DOHH2 (cell line): ENCODE data around the gene ASPRV1.

Experiments used
- H3F3A ChIP-seq: fragments of 200-600 bp; sonication (generic), shearing (Covaris generic); 2 replicates; pipeline ENCODE4 v1.6.0; 2016; ENCODE audit warnings: antibody characterized with exemption, mild to moderate bottlenecking; ENCODE audit not compliant: control insufficient read depth, insufficient read depth
- H3K27ac ChIP-seq: fragments of 200-600 bp; sonication (generic); 2 replicates; pipeline ENCODE4 v1.5.1; 2014; ENCODE audit warnings: low read depth, mild to moderate bottlenecking, low read length, moderate library complexity
- H3K27me3 ChIP-seq: fragments of 200-600 bp; sonication (generic); 2 replicates; pipeline ENCODE4 v1.6.1; 2014; ENCODE audit warnings: mild to moderate bottlenecking, low read length, mixed read lengths; ENCODE audit not compliant: control insufficient read depth
- H3K36me3 ChIP-seq: fragments of 200-600 bp; sonication (generic); 2 replicates; pipeline ENCODE4 v1.6.1; 2014; ENCODE audit warnings: mild to moderate bottlenecking, low read length, moderate library complexity, mixed read lengths; ENCODE audit not compliant: control insufficient read depth
- H3K4me1 ChIP-seq: fragments of 200-600 bp; sonication (generic); 2 replicates; pipeline ENCODE4 v1.6.1; 2014; ENCODE audit warnings: mild to moderate bottlenecking, low read length, mixed read lengths; ENCODE audit not compliant: control insufficient read depth
- H3K4me2 ChIP-seq: fragments of 200-600 bp; sonication (generic); 2 replicates; pipeline ENCODE4 v1.6.0; 2014; ENCODE audit warnings: mild to moderate bottlenecking, low read length, moderate library complexity
- H3K4me3 ChIP-seq: fragments of 200-600 bp; sonication (generic); 2 replicates; pipeline ENCODE4 v1.5.1; 2014; ENCODE audit warnings: mild to moderate bottlenecking, low read length, mixed read lengths
- H3K79me2 ChIP-seq: fragments of 200-600 bp; sonication (generic); 2 replicates; pipeline ENCODE4 v1.6.1; 2014; ENCODE audit warnings: mild to moderate bottlenecking, low read length, mixed read lengths; ENCODE audit not compliant: control insufficient read depth
- H3K9me2 ChIP-seq: fragments of 200-600 bp; sonication (generic); replicated peaks from 2 replicates; pipeline ENCODE4 v1.6.1; 2014; ENCODE audit warnings: mild to moderate bottlenecking, low read length, mixed read lengths; ENCODE audit not compliant: control insufficient read depth
- H3K9me3 ChIP-seq: fragments of 200-600 bp; sonication (generic); 2 replicates; pipeline ENCODE4 v1.6.1; 2014; ENCODE audit warnings: antibody characterized with exemption, low read length, mixed read lengths; ENCODE audit not compliant: control insufficient read depth, insufficient read depth
- H4K20me1 ChIP-seq: fragments of 200-600 bp; sonication (generic); 2 replicates; pipeline ENCODE4 v1.6.0; 2014; ENCODE audit warnings: low read depth, mild to moderate bottlenecking, antibody characterized with exemption, low read length, moderate library complexity; ENCODE audit not compliant: control insufficient read depth, insufficient read depth
- EZH2phosphoT487 ChIP-seq: fragments of 200-600 bp; sonication (generic); IDR thresholded peaks from 2 replicates; pipeline ENCODE4 v1.6.1; 2017; ENCODE audit warnings: borderline replicate concordance, mild to moderate bottlenecking, antibody characterized with exemption, low read length, moderate library complexity, mixed read lengths
- TF ChIP-seq, protein P1 (sequence below): fragments of 200-600 bp; sonication (generic); IDR thresholded peaks from one replicate; pipeline ENCODE4 v1.5.1; 2014; ENCODE audit warnings: antibody characterized with exemption, mild to moderate bottlenecking, low read depth, low read length; ENCODE audit not compliant: poor library complexity, severe bottlenecking

ASPRV1 gene

DNA sequence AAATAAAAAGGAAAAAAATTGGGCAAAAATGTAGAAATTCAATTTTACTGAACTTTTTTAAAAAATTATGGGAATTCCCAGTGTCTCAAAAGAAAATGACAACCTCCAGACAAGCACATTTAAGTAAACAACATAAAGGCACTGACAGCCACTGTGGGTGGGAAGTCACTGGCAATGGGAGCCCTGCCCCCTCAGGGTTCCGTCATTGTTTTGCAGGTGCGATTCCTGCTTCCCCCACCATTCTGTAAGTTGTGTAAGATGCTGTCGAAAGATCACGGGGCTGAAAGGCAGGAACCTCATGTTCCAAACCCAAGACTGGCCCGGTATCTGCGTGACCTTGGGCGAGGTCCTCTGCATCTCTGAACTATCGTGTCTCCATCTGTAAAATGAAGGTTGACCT, 15.8 kb upstream of the ASPRV1 start:
- Histone ChIP-seq H3K4me2 (no peak overlapping the region), H3K79me2 (no peaks in the 10 kb centered on the region), H3K9me2 (no peaks in the 10 kb centered on the region), H3F3A (no peaks in the 10 kb centered on the region), H3K4me1 (no peaks in the 10 kb centered on the region), H3K27me3 (peaks cover 3% of the 10 kb centered on the region; the same call in 1 of the 2 replicates), H3K27ac (no peak overlapping the region), H3K4me3 (no peak overlapping the region), H3K9me3 (no peaks in the 10 kb centered on the region), H4K20me1 (no peaks in the 10 kb centered on the region), H3K36me3 (no peaks in the 10 kb centered on the region)
- TF ChIP-seq, protein P1, sequence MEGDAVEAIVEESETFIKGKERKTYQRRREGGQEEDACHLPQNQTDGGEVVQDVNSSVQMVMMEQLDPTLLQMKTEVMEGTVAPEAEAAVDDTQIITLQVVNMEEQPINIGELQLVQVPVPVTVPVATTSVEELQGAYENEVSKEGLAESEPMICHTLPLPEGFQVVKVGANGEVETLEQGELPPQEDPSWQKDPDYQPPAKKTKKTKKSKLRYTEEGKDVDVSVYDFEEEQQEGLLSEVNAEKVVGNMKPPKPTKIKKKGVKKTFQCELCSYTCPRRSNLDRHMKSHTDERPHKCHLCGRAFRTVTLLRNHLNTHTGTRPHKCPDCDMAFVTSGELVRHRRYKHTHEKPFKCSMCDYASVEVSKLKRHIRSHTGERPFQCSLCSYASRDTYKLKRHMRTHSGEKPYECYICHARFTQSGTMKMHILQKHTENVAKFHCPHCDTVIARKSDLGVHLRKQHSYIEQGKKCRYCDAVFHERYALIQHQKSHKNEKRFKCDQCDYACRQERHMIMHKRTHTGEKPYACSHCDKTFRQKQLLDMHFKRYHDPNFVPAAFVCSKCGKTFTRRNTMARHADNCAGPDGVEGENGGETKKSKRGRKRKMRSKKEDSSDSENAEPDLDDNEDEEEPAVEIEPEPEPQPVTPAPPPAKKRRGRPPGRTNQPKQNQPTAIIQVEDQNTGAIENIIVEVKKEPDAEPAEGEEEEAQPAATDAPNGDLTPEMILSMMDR, result no peak
- no peak for TF ChIP-seq EZH2phosphoT487

DNA sequence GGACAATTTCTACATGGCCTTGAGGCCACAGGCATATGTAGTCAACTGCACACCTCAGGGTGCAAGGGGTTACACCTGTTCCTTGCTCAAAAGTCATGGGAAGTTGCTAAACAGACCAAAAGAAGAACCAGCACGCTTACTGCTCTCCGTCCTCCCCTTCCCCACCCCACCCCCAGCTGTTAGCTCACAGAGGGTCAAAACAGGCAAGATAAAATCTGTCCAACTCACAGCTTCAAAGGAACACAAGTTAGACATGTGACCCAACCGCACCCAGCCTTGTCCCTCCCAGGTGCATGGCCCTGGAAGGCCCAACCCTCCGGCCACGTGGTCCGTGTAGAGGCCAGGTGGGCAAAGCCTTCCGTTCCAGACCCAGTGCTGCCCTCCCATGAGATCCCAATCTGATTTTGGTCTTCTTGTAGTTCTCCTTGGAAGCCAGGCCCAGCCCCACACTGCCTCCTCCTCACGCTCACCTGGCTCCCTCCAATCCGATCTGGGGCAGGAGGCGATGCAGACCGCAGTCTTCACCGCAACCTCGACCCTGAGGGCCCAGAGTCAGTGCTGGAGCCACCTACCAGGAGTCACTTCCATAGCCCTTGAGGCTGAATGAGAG, 14.5 kb upstream of the ASPRV1 start:
- Histone ChIP-seq H3F3A (no peaks in the 10 kb centered on the region), H3K4me1 (no peaks in the 10 kb centered on the region), H3K4me2 (no peak overlapping the region)

DNA sequence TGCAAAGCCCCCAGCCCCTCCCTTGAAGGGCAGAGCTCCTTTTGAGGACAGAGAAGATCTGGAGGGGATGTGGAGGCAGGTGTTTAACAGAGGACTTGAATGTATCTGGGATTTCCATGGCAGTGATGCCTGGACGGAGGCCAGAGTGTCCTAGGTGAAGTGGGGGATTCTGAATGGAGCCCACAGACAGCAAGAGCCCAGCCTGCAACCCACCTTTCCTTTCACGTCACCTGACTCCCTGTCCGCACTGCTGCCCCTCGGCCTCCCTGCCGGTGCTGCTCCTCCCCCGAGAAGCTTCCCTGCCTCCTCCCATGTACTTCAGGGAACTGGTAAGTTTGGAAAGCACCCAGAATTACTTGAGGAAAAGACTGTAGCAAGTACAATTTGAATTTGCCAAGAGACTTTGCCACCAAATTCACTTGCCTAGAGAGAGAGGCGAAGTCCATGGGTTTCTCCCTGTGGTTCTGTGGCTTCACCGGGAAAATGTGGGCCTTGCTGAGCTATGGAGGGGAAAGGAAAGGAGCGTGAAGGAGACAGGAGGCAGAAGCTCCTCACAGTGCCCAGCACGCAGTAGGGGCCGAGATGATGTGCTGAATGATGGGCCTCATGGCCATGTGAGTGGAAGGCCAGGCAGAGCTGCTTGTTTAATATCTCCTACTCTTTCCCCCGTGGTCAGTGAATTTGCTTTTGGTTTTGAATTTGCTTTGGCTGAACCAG, 13.9 kb upstream of the ASPRV1 start:
- no peak for TF ChIP-seq EZH2phosphoT487
- TF ChIP-seq, protein P1, result no peak
- Histone ChIP-seq H3F3A (no peaks in the 10 kb centered on the region), H3K27me3 (peaks cover 3% of the 10 kb centered on the region; the same call in 1 of the 2 replicates), H3K9me3 (no peaks in the 10 kb centered on the region), H3K79me2 (no peaks in the 10 kb centered on the region), H3K36me3 (no peaks in the 10 kb centered on the region), H3K4me2 (no peak overlapping the region), H3K9me2 (no peaks in the 10 kb centered on the region), H3K27ac (no peak overlapping the region), H4K20me1 (no peaks in the 10 kb centered on the region), H3K4me3 (no peak overlapping the region), H3K4me1 (no peaks in the 10 kb centered on the region)

More for the DNA sequence above, 14.5 kb upstream of the ASPRV1 start:
- H3K27me3 ChIP-seq, result peaks cover 3% of the 10 kb centered on the region; the same call in 1 of the 2 replicates
- no peak overlapping the region for H3K27ac ChIP-seq
- no peaks in the 10 kb centered on the region for H3K79me2 ChIP-seq
- no peaks in the 10 kb centered on the region for H3K36me3 ChIP-seq
- TF ChIP-seq, protein P1, result no peak
- TF ChIP-seq EZH2phosphoT487, result no peak
- no peaks in the 10 kb centered on the region for H3K9me2 ChIP-seq
- H3K4me3 ChIP-seq, result no peak overlapping the region
- H3K9me3 ChIP-seq, result no peaks in the 10 kb centered on the region
- H4K20me1 ChIP-seq, result no peaks in the 10 kb centered on the region
